UCSD-AML1 (cell line): ENCODE measurements around the gene MAST4.
A peak's percentile ranks its signal among the peaks of the same experiment; 100 is the strongest.

Source experiments
- DNase-seq: peaks from one replicate; lab custom pipeline; 2025; ENCODE audit not compliant: unreplicated experiment; lab: John Stamatoyannopoulos, UW

Gene MAST4

DNA sequence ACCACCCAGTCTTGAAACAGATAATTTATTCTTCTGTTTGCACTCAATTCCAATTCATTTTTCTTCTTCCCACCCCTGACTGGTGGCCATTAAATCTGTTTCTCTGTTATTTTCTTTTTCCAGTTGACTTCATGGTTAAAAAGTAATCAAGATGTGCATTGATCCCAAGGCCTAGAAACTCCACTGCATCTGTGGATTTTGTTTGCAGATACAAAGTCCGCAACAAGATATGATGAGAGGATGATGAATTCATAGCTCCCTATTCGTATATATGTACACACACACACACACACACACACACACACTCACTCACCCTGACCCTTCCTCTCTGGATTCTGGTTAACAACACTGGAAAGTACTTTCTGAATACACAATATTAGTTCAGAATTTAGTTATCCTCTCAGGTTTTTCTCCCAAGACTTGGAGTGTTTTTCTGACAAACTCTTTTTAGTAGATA lies 548.0 kb downstream of the MAST4 start:
- no peak for DNase-seq

DNA sequence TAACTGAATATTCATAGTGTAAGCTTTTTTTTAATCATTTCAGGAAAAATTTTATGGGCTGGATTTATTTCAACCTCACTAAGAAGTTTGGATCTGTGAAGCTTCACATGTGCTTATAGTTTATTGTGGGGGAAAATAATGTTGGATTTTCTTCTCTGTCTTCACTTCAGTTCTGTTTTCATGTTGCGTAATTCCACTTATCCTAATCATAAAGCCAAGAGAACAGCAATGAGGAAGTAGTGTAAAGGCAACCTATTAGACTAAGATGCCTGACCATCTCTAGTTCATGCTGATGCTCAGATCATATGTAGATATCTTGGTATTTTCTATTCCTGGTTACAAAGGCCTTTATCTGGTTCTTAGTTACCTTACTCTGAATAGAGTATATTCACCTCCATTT lies 550.4 kb downstream of the MAST4 start:
- DNase-seq, result no peak

DNA sequence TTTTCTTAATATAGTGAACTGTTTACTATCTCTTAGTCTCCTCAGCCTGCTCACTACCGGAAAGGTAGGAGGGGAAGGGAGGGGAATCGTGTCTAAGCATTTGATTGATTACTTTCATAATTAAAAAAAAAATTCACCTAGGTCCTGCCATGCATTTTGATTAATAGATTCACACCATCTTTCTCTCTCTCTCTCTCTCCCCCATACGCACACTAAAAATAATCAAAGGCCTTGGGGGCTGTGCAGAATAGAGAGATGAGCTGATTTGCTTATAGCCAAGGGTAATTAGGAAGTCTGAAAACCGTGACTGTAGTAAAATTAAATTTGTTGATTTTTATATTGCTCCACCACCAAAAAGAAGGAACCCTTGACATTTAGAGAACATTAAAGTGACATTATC lies 550.8 kb downstream of the MAST4 start:
- DNase-seq, result no peak

DNA sequence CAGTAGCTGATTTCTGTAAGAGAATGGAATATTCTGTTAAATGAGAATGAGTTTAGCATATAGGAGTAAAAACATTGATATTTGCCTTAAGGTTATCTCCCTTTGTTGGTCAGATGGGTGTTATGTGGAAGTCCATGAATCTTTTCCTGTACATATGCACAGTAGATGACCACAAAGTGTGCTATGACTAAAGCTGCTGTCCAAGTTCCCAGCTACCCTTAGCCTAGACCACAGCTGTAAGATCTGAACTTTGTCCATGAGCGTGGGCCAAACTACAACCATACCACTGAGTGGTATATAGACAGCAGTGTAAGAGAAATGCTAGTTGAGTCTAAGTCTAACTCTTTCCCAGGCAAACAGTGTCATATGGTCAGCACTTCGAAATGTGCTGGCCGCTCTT lies 551.6 kb downstream of the MAST4 start:
- no peak for DNase-seq

DNA sequence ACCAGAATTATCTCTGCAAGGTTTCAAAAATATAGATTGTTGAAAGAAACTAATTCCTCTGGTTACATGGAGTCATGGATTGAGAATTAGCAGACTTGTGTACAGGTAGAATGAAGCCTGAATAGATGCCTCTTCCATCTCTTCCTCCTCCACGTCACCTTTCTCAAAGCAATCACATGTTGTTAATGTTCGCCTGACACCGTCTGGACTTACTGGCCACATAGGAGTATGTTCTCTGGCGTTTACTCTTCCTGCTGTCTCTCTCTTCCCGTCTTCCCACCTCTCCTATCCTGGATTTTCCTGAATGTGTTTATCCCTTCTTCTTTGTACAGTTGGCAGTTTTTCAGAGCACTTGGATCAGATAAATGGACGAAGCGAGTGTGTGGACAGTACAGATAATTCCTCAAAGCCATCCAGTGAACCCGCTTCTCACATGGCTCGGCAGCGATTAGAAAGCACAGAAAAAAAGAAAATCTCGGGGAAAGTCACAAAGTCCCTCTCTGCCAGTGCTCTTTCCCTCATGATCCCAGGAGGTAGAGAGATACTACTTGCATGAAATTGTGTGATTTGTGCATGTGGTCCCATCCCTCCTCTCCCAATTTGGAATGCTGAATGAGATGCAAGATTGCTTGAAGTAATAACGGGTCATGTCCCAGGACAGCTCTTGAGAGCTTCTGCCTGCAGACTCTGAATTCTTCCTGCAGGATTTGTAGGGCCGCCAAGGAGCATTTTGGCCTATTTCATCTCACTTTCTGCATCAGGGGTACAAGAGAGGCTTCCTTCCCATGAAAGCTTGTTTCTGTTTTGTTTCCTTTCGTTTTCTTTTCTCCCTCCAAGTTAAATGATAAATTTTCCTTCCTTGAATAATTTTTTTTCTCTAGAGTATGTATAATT lies 553.1 kb downstream of the MAST4 start:
- no peak for DNase-seq

DNA sequence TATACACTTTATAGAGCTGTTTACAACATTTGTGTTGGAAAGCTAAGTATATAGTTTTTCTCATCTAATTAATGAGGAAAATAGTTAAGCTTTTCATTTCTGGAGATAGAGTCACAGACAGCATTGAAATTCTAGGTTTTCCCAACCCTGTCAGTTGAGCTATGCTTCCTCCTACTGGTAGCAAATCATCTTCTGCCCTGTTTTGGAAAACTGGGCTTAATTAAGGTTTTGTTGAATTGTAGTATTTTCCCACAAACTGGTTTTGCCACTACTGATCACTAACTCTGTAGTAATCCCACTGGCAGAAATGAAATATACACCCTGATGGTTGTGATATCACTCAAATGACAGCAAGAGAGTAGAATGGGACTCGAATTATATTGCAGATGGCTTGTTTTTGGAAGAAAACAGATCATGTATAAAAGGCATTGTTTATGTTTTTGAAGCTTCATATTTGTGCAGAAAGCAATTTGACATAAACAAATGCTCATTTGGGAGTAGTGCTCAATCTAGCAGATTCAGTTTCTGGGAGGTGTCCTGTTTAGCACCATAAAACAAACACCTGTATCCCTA lies 553.8 kb downstream of the MAST4 start:
- no peak for DNase-seq

DNA sequence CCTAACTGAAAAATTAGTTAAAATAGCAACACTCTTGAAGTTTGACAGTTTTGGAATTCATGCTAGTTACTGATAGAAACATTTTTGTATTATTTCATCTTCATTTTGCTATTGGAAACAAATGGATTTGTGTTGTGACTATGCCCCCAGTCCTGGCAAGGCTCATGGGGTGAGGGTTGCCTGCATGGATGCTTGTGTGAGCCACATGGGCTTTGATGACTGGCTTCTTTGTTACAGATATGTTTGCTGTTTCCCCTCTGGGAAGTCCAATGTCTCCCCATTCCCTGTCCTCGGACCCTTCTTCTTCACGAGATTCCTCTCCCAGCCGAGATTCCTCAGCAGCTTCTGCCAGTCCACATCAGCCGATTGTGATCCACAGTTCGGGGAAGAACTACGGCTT lies 556.2 kb downstream of the MAST4 start:
- no peak for DNase-seq

DNA sequence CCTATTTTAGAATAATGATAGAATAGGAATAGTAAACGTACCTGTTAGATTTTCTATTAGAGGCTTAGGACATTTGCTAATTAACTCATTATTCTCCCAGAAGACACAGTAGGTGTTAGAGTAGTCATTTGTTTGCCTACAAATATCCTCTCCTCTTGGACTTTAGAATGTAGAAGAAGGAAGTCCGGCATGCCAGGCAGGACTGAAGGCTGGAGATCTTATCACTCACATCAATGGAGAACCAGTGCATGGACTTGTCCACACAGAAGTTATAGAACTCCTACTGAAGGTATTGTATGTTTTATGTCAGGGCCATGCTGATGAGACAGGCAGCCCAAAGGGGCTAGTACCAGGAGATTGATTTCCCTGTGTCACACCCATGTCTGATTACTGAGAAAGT lies 557.1 kb downstream of the MAST4 start:
- no peak for DNase-seq

DNA sequence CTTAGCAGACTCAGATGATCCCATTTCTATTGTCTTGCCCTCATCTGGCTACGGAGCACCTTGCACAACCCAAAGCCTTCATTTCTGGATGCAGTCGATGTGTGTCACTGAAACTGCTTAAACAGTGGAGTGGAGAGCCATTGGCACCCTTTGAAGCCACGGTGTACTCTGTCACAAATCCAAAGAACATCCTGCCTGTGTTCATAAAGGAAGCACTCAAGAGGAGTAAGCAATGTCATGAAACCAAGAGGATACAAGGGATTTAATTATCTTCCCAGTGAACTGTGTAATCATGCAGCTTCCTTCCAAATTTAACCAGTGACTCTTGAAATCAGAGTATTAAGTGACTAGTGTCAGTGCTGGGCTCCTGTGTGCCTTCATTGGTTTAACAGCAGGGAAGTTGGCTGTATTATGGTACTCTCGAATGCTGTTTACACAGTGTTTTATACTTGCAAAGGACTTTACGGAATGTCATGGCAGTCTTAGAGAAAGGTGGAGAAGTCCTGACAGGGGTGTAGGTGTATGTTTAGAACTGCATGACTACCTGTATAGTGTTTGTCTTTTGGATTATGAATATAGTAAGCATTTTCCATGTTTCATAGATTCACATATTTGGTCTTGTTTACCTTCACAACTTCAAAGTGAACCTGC lies 558.5 kb downstream of the MAST4 start:
- DNase-seq, result no peak

DNA sequence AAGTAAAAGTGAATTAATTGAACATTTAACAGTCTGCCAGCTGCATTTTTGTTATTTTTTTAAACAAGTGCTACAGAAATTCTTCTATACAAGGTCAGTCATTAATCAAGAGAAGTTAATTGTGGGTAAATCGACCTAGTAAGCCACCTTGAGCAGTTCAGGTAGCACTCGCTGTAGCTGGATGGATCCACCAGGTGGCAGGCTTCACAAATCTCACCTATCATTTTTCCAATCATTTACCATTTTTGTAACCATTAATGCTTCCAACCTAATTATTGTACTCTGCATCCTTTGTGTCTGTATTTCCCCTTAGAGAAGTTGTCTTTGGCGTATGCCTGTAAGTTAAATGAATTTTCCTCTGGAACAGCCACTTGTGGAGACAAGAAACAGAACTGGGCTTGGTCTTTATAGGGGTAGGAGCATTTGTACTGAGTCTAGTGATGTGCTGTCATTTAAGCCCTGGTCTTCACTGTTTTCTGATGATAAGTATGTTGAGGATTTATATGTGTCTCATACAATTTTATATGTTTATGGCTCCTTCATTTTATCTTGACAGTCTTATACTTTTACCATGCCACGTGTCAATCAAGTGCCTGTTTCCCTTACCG lies 560.9 kb downstream of the MAST4 start:
- peak; percentile 19 for DNase-seq

DNA sequence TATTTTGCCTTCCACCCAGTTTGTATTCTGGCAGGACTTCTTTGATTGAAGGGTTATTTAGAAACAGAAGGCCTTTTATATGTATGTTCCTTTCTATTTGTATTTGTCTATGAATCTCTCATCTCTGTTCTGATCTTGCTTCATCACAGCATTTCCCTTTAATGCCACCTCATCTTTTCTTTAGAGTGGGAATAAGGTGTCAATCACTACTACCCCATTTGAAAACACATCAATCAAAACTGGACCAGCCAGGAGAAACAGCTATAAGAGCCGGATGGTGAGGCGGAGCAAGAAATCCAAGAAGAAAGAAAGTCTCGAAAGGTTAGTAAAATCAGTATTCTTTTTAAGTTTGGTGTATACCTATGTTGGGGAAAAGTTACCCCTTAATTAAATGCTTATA lies 564.1 kb downstream of the MAST4 start:
- no peak for DNase-seq

DNA sequence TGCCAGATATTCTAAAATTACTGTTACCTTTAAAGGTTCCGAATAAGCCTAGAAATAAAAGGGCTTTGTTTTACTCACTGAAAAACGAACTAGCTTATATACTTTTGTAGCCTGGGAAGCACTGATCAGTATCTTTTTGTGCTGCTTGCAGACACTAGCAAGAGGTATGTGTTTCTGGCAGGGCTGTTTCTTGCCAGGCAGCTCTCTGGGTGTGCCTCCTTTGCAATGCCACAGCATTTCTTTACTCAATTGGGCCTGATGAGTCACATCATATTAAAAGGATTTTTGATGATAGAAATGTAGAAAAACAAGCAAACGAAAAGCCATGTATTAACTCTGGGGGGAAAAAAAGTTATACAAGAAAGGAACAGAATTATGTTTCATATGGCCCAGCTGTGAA lies 564.8 kb downstream of the MAST4 start:
- DNase-seq, result no peak

DNA sequence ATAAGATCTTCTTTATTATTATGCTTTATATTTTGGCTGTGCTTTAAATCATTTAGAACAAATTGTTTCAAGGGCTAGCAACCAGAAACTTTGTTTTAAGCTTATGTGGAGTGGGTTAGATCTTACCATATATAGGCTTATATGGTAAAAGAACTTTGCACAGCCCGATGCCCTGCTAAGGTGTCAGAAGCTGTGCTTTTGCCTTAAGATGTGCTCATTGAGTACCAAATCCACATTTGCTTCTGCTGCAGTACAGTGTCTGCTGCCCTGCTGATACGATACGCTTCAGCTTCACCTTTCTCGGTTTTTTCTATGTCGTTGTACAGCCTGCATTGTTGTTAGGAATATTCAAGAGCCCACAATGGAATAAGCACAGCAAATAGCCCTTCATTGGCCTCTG lies 565.6 kb downstream of the MAST4 start:
- DNase-seq, result no peak

DNA sequence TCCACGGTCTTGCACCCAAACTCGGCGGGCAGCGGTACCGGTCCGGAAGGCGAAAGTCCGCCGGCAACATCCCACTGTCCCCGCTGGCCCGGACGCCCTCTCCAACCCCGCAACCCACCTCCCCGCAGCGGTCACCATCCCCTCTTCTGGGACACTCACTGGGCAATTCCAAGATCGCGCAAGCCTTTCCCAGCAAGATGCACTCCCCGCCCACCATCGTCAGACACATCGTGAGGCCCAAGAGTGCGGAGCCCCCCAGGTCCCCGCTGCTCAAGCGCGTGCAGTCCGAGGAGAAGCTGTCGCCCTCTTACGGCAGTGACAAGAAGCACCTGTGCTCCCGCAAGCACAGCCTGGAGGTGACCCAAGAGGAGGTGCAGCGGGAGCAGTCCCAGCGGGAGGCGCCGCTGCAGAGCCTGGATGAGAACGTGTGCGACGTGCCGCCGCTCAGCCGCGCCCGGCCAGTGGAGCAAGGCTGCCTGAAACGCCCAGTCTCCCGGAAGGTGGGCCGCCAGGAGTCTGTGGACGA lies 567.1 kb downstream of the MAST4 start:
- no peak for DNase-seq

DNA sequence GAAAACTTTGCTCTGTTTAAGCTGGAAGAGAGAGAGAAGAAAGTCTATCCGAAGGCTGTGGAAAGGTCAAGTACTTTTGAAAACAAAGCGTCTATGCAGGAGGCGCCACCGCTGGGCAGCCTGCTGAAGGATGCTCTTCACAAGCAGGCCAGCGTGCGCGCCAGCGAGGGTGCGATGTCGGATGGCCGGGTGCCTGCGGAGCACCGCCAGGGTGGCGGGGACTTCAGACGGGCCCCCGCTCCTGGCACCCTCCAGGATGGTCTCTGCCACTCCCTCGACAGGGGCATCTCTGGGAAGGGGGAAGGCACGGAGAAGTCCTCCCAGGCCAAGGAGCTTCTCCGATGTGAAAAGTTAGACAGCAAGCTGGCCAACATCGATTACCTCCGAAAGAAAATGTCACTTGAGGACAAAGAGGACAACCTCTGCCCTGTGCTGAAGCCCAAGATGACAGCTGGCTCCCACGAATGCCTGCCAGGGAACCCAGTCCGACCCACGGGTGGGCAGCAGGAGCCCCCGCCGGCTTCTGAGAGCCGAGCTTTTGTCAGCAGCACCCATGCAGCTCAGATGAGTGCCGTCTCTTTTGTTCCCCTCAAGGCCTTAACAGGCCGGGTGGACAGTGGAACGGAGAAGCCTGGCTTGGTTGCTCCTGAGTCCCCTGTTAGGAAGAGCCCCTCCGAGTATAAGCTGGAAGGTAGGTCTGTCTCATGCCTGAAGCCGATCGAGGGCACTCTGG lies 567.8 kb downstream of the MAST4 start:
- no peak for DNase-seq

DNA sequence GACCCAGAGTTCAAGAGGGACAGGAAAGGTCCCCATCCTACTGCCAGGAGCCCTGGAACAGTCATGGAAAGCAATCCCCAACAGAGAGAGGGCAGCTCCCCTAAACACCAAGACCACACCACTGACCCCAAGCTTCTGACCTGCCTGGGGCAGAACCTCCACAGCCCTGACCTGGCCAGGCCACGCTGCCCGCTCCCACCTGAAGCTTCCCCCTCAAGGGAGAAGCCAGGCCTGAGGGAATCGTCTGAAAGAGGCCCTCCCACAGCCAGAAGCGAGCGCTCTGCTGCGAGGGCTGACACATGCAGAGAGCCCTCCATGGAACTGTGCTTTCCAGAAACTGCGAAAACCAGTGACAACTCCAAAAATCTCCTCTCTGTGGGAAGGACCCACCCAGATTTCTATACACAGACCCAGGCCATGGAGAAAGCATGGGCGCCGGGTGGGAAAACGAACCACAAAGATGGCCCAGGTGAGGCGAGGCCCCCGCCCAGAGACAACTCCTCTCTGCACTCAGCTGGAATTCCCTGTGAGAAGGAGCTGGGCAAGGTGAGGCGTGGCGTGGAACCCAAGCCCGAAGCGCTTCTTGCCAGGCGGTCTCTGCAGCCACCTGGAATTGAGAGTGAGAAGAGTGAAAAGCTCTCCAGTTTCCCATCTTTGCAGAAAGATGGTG lies 568.8 kb downstream of the MAST4 start:
- DNase-seq, result no peak

DNA sequence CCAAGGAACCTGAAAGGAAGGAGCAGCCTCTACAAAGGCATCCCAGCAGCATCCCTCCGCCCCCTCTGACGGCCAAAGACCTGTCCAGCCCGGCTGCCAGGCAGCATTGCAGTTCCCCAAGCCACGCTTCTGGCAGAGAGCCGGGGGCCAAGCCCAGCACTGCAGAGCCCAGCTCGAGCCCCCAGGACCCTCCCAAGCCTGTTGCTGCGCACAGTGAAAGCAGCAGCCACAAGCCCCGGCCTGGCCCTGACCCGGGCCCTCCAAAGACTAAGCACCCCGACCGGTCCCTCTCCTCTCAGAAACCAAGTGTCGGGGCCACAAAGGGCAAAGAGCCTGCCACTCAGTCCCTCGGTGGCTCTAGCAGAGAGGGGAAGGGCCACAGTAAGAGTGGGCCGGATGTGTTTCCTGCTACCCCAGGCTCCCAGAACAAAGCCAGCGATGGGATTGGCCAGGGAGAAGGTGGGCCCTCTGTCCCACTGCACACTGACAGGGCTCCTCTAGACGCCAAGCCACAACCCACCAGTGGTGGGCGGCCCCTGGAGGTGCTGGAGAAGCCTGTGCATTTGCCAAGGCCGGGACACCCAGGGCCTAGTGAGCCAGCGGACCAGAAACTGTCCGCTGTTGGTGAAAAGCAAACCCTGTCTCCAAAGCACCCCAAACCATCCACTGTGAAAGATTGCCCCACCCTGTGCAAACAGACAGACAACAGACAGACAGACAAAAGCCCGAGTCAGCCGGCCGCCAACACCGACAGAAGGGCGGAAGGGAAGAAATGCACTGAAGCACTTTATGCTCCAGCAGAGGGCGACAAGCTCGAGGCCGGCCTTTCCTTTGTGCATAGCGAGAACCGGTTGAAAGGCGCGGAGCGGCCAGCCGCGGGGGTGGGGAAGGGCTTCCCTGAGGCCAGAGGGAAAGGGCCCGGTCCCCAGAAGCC lies 569.6 kb downstream of the MAST4 start:
- DNase-seq, result no peak

DNA sequence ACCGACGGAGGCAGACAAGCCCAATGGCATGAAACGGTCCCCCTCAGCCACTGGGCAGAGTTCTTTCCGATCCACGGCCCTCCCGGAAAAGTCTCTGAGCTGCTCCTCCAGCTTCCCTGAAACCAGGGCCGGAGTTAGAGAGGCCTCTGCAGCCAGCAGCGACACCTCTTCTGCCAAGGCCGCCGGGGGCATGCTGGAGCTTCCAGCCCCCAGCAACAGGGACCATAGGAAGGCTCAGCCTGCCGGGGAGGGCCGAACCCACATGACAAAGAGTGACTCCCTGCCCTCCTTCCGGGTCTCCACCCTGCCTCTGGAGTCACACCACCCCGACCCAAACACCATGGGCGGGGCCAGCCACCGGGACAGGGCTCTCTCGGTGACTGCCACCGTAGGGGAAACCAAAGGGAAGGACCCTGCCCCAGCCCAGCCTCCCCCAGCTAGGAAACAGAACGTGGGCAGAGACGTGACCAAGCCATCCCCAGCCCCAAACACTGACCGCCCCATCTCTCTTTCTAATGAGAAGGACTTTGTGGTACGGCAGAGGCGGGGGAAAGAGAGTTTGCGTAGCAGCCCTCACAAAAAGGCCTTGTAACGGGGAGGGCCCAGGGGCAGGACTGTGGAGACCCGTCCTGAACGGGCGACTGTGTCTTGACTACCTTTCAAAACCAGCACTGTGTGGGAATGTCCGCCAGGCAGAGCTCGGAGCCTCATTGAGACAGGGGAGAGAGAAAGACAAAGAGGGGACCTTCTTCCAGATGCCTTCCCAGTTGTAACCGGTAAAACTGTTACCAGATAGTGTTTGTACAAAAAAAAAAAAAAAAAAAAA lies 570.5 kb downstream of the MAST4 start:
- DNase-seq, result no peak
